Right ventricle myocardium inferior (tissue), 1 donor: ENCODE data around the gene C10orf71. TPM values are rescaled to one million over a fixed set of nuclear protein-coding genes. Genes with fewer than 3 reads are reported as not detected.
A peak's percentile ranks its signal among the peaks of the same experiment; 100 is the strongest.

Experiments used
- ATAC-seq: fragments of 200-7000 bp; cut with Tn5 transposase; one replicate; pipeline ENCODE4 v1.9.1; 2020; ENCODE audit warnings: mild to moderate bottlenecking, moderate library complexity
- DNase-seq: peaks from one replicate; pipeline ENCODE4 v3.0.0; 2021; ENCODE audit errors: missing footprints
- intact Hi-C: fragments of 100-400 bp; cut with DNase I; formaldehyde crosslinking; loops from one replicate; pipeline ENCODE4 v1.11.0; 2022
- total RNA-seq: library from RNA; stranded (reverse); fragmentation: NEBNext Ultra II Directional; extraction: Animal tissue kit (Norgen Biotek cat#: 25700); gene quantifications from one replicate; pipeline ENCODE4 v1.2.1, GENCODE V29; 2021
- donor health status: DM: no; HTN: yes; CAD: no; lungs with severe emphysema.

The C10orf71 gene
- total RNA-seq, 1 donor from 2014 or later = 108 TPM

DNA sequence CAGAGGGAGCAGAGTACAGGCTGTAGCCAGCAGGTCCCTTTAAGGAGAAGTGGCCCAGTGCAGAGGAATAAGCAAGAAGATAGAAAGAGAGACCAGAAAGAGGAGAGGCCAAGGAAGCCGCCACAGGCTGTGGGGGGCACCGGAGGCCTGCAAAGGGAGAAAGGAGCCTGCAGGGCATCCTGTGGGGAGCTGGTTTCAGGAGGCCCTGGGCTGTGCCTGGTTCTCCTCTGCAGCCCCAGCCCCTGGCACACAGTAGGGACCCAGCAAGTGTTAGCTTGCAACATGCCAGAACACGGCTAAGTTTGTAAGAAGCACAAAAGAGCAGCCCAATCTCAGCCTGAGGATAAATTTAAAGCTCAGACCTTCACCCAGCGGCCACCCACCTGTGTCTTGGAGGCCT lies 12.3 kb upstream of the C10orf71 start:
- intact Hi-C loops = no loop called here
- DNase-seq (no peak), ATAC-seq (no peak)

DNA sequence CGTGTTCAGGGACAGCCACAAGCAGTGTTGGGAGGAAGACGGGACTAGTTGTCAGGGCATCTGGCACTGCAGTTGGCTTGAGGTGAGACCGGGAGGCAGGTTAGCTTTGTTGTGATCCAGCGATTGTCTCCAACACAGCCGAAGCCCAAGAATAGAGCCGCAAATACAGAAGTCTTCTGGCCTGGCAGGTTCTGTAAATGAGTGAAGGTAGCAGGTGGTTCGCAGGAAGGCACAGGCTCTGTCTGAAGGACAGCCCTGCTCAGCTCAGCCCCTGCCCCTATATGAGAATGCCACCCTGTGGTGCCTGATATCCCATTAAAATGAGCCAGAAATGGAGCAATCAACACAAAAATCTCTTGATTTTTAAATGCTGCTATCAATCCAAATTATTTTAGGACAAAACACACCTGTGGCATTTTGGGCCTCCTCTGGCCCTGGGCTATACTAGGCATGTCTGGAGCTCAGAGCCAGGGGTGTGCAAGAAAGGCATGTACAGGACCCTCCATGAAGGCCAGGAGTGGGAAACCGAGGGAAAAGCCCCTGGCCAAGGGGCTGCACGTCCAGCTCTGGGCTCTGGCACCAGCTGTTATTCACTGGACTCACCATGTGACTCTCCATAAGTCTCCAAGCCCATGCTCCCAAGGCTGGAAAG lies 11.2 kb upstream of the C10orf71 start:
- ATAC-seq (no peak), DNase-seq (no peak)
- intact Hi-C loops = no loop called here

DNA sequence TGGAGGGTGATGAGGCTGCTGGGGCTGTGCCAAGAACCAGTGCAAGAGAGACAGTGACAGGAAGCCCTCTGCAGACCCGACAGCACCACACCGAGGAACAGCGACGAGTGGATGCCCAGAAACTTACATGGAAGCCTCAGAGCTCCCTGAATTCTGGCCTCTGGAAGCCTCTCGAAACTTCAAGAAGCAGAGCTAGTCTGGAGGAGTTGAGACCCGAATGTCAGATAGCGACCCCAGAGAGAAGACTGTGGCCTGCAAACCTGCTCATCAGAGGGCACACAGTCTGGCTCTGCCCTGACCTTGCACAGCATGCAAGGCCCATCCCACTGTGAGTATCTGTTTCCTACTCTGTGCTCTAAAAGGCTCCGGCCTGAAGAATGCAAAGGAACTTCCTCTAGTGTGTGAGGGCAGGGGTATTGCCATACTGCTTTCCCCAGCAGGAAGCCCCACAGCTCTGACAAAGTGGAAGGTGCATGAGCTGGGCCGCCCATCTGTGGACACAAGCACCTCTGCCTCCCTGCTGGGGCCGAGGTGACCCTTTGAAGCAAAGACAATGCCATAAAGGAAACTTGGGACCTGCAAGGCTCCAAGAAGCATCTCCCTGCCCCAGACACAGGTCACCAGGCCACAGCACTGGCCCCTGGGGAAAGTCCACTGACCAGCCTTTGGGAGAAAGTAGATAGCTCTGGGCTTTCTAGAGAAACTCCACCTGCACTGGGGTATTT lies 10.5 kb upstream of the C10orf71 start:
- peak; percentile 12 for ATAC-seq
- intact Hi-C loops = no loop called here
- no peak for DNase-seq

DNA sequence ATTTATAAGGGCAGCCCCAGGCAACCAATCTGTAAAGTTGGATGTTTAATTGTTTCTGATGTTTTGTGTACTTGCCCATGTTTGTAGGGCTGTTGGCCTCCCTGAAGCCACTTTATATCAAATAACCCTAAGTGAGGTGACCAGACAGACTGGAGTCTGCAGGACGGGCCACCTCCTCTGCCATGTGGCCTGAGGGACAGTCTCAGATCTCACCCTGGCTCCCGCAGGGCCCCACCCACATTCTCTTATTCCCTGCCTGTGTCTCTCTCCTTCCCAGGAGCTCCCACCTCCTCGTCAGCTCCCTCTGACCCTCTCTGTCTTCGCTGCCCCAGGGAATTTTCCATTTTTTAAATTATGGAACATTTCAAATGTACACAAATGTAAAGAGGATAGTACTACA lies 9.5 kb upstream of the C10orf71 start:
- DNase-seq = no peak
- no peak for ATAC-seq
- intact Hi-C loops = no loop called here

GRCh38 chr10:49290131-49290530 lies 8.8 kb upstream of the C10orf71 start:
- intact Hi-C loops = loop anchor here (5.0 to 10.0 kb wide), 2 partner anchors 103 to 225 kb away; partner anchors contain the start of gene TMEM273
- DNase-seq = no peak
- no peak for ATAC-seq

DNA sequence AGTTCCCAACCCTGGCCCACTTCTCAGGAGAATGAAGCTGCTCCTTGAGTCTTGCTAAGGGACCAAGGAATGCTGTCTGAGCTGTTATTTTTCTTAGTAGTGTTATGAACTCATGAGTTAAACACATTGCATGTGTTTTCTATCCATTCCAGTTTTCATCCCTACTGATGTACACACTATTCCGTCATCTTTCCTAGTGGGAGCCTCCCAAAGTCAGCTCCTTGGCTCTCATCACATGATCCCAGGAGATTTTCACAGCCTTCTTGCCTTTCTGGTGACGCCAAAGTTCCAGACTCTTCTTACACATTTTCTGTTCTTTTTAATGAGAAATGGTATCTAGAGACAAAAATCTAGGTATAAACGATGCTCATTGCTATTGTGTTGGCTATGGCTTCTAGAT lies 8.4 kb upstream of the C10orf71 start:
- DNase-seq (no peak), ATAC-seq (no peak)
- intact Hi-C loops = loop anchor here (5.0 to 10.0 kb wide), 2 partner anchors 103 to 224 kb away; partner anchors contain the start of gene TMEM273

- DNase-seq (no peak), ATAC-seq (no peak)
- intact Hi-C loops = loop anchor here (5.0 to 10.0 kb wide), 2 partner anchors 105 to 222 kb away; partner anchors contain the start of gene TMEM273
Observed at GRCh38 chr10:49292565-49293207, 6.3 kb upstream of the C10orf71 start.

DNA sequence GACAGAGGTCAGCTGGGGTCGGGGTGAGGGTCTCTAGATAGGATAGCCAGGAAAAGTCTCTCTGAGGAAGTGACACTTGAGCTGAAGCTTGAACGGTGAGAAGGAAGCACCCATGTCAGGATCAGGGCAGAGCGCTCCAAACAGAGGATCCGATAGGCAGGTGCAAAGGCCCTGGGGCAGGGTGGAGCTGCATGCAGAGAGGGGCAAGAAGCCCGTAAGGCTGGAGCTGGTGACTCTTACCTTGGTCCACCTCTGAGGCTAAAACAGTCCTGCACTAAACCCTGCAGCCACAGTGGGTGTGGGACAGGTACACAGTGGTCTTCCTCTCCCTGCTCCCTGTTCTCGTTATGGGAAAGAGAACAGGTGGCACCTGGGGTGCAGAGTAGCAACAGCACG lies 5.8 kb upstream of the C10orf71 start:
- ATAC-seq (no peak), DNase-seq (no peak)
- intact Hi-C loops = loop anchor here (5.0 to 10.0 kb wide), 2 partner anchors 106 to 222 kb away; partner anchors contain the start of gene TMEM273

- DNase-seq (no peak), ATAC-seq (no peak)
- intact Hi-C loops = loop anchor here (5.0 to 10.0 kb wide), 2 partner anchors 107 to 220 kb away; partner anchors contain the start of gene TMEM273
Observed at GRCh38 chr10:49294731-49295130, 4.2 kb upstream of the C10orf71 start.

- intact Hi-C loops = loop anchor here (10.0 kb wide), 1 partner anchor 220 kb away; no protein-coding TSS in a partner anchor
- DNase-seq (no peak), ATAC-seq (no peak)
Observed at GRCh38 chr10:49295297-49295696, 3.7 kb upstream of the C10orf71 start.

DNA sequence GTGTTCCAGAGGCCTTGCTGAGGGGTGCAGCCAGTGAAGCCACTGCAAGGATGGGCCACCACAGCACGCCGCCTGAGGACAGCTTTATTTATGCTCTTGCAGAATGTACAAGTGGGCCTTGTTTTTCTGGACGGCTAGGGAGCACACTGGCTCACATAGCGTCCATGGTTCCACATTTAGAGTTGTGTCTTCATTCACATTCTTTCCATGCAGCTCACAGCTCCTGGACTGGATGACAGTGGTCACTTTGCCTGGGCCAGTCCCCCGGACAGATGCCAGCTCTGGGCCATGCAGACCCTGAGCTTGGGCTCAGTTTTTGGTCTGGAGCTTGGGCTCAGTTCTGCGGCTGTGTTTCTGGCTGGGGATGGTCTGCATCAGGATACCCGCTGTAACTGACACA lies 2.6 kb upstream of the C10orf71 start:
- DNase-seq (no peak), ATAC-seq (no peak)
- intact Hi-C loops = loop anchor here (10.0 kb wide), 1 partner anchor 218 kb away; no protein-coding TSS in a partner anchor

DNA sequence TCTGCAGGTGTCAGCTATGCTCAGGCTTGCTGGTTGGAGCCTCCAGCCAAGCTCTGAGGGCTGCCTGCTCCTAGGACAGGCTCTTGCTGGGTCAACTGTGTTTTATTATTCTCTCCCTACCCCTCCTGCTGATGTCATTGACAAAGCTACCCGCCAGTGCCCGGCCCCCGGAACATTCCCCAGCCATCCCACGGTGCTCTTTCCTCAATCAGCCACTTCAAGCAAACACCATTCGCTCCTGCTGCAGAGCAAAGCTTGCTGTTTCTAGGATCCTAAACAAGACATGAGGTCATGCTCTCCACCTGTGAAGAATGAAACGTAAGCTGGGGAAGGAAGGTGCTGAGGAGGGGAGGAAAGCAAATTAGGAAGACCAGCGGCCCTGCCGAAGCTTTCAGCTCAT lies 2.1 kb upstream of the C10orf71 start:
- intact Hi-C loops = loop anchor here (10.0 kb wide), 1 partner anchor 218 kb away; no protein-coding TSS in a partner anchor
- no peak for ATAC-seq
- DNase-seq = no peak

DNA sequence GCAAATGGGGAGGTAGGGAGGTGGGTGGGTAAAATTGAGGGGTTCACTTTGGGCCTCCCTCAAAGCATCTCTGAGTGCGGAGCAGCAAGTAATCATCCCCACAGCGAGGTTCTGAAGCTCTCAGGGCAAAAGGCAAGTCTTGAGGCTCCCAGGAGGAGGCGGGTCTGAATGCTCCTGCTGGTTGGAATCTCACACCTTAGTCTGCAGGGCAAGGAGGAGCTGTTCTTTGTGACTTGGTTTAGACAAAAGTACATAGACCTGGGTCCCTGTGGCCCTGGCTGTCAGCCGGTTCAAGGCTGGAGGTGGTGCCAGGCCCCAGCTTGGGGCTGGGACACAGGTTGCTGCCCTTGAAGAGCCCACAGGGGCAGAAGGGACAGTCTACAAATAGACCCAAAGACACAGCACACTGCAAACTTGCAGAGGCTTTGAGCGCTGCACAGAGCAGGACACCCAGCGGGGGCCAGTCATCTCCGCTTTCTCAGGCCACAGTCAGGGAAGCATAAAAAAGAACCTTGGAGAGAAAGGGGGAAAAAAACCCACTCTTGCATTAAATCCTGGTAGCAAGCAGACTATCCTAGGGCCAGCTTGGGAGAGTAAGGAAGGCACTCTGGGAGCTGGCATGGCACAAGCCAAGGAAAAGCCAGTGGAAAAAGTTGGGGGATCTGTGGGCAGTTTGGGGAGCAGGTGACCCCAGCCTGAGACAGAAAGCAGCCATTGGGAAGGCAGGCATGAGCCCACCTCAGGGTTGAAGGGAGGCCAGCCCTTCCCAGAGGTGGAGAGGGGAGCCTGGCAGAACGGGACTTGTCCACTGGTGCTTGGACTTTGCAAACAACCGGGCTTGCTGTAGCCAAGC lies 926 bp upstream of the C10orf71 start:
- ATAC-seq (peak; percentile 62), DNase-seq (no peak)
- intact Hi-C loops = loop anchor here (1.0 to 10.0 kb wide), 4 partner anchors 20 to 217 kb away; no protein-coding TSS in a partner anchor

GRCh38 chr10:49298671-49298982 lies 343 bp upstream of the C10orf71 start:
- DNase-seq (no peak), ATAC-seq (peak; percentile 73)
- intact Hi-C loops = loop anchor here (1.0 to 10.0 kb wide), 4 partner anchors 20 to 216 kb away; no protein-coding TSS in a partner anchor

- intact Hi-C loops = loop anchor here (2.0 to 10.0 kb wide), 5 partner anchors 23 to 215 kb away; no protein-coding TSS in a partner anchor
- ATAC-seq (no peak), DNase-seq (no peak)
Observed at GRCh38 chr10:49299816-49300139, 808 bp downstream of the C10orf71 start.

GRCh38 chr10:49300140-49300974 lies 1.4 kb downstream of the C10orf71 start:
- no peak for DNase-seq
- peak; percentile 77 for ATAC-seq
- intact Hi-C loops = loop anchor here (2.0 to 5.0 kb wide), 2 partner anchors 22 to 62 kb away; no protein-coding TSS in a partner anchor

DNA sequence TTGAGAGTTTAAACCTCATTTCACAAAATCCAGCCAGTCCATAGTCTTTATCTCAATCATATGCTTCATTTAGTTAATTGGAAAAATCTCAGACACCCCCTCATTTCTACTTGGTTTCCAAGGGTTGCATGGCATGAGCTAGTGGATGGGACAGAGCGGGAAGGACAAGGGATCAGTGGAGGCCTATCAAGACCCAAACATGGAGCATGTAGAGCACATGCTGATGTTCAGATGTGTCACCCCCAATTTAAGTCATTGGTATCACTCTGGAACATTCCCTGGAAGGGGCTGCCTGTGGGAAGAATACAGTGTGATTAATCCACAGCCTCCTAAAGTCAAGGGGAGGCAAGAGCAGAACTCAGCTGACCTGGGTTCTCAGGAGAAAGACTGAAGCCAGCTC lies 2.3 kb downstream of the C10orf71 start:
- DNase-seq = no peak
- no peak for ATAC-seq
- intact Hi-C loops = loop anchor here (2.0 to 5.0 kb wide), 2 partner anchors 21 to 61 kb away; no protein-coding TSS in a partner anchor

DNA sequence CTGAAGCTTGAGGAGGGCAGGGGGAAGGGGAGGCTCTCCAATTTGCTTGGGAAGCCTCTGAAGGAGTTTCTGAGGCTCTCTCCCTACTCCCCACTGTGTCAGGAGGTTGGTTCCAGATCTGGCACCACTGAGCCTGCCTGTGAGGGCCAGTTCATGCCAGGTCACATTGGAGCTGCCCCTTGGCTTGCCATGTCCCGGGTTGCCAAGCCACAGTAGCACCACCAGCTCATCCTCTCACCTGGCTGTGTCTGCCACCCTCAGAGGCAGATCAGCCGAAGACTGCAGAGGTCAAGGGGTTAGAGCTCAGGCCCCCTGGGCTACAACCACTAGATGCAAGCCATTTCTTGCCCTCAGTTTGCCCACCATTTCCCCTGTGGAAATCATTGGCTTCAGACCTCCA lies 3.1 kb downstream of the C10orf71 start:
- ATAC-seq = no peak
- no peak for DNase-seq
- intact Hi-C loops = loop anchor here (5.0 kb wide), 1 partner anchor 60 kb away; no protein-coding TSS in a partner anchor
